CD4-positive, alpha-beta T cell treated with Interleukin-17A for 1 hour (primary cell): ENCODE results near the gene ITIH3.
"Not testable (repeated sequence)": the region's sequence is repeated elsewhere in the genome, so short reads cannot be mapped to it uniquely, and the experiment has no call there.

Source experiments
- DNase-seq: peaks from one replicate; pipeline ENCODE4 v3.0.0-alpha.2; 2020

ITIH3 gene

GRCh38 chr3:52794612-52795099, at the start of gene ITIH3:
ITIH3 (plus strand) TSS chr3:52794796; CDS start chr3:52794804, 8 bp downstream.
- DNase-seq = no peak

- DNase-seq = no peak
These were observed 42.4 kb upstream of the ITIH3 start for GRCh38 chr3:52752045-52752660.

- no peak for DNase-seq
These were observed 40.2 kb upstream of the ITIH3 start for GRCh38 chr3:52754373-52754772.

- DNase-seq = no peak
These were observed 38.5 kb upstream of the ITIH3 start for GRCh38 chr3:52756141-52756540.

GRCh38 chr3:52763466-52763865, 31.1 kb upstream of the ITIH3 start:
- no peak for DNase-seq

- DNase-seq = no peak
These were observed 24.7 kb upstream of the ITIH3 start for GRCh38 chr3:52769786-52770455.

GRCh38 chr3:52770496-52771333, 23.9 kb upstream of the ITIH3 start, which contains the start of gene NEK4:
NEK4 (minus strand) TSS chr3:52770940; CDS start chr3:52770746, 194 bp downstream.
- DNase-seq = peak; percentile 88

- DNase-seq = no peak
These were observed 23.3 kb upstream of the ITIH3 start for GRCh38 chr3:52771334-52771681.

- DNase-seq = no peak
These were observed 22.9 kb upstream of the ITIH3 start for GRCh38 chr3:52771702-52772101.

GRCh38 chr3:52773361-52774065, 21.1 kb upstream of the ITIH3 start:
- no peak for DNase-seq

GRCh38 chr3:52774066-52774713, 20.4 kb upstream of the ITIH3 start:
- no peak for DNase-seq

GRCh38 chr3:52774901-52775864, 19.4 kb upstream of the ITIH3 start:
- no peak for DNase-seq

- DNase-seq = no peak
These were observed 18.7 kb upstream of the ITIH3 start for GRCh38 chr3:52775877-52776276.

GRCh38 chr3:52776486-52776885, 18.1 kb upstream of the ITIH3 start:
- DNase-seq = not testable (repeated sequence)

- no peak for DNase-seq
These were observed 17.3 kb upstream of the ITIH3 start, which contains the start of gene ITIH1 for GRCh38 chr3:52777127-52777958. ITIH1 (plus strand) TSS chr3:52777599; CDS start chr3:52777616, 17 bp downstream.

- DNase-seq = no peak
These were observed 16.4 kb upstream of the ITIH3 start for GRCh38 chr3:52777959-52778805.

GRCh38 chr3:52779011-52779836, 15.4 kb upstream of the ITIH3 start:
- no peak for DNase-seq
